IPS-NIHi7 (cell line): ENCODE results near the gene FABP6.
A peak's percentile ranks its signal among the peaks of the same experiment; 100 is the strongest.
"Not testable (repeated sequence)": the region's sequence is repeated elsewhere in the genome, so short reads cannot be mapped to it uniquely, and the experiment has no call there.

Source experiments
- DNase-seq: peaks from one replicate; pipeline ENCODE4 v3.0.0; 2012; ENCODE audit warnings: mixed read lengths; ENCODE audit errors: extremely low spot score

Gene FABP6, protein sequence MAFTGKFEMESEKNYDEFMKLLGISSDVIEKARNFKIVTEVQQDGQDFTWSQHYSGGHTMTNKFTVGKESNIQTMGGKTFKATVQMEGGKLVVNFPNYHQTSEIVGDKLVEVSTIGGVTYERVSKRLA

DNA sequence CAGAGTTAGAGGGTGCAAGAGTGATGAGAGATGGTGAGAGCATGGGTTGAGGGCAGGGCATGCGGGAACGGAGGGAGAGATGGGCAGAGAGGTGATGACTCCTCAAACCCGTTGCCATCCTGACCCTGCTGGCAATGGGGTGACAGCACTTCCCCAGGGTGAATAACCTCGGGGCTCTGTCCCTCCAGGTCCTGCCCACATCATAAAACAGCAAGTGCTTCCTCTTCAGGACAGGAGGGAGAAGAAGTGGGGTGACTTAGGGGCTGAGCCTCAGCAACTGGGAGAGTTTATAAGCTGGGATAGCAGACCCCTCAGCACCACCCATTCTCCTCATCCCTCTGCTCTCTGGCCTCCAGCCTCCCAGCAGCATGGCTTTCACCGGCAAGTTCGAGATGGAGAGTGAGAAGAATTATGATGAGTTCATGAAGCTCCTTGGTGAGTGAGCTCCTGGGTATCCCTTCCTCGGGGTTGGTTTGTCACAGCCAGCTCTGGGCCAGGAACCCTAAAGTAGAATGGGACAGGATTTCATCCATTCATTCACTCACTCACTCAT is at the start of gene FABP6:
FABP6 (plus strand) TSS at position 317 of the 553 bp plus-strand sequence; CDS start at position 369, 52 bp downstream.
- no peak for DNase-seq

- no peak for DNase-seq
Observed at GRCh38 chr5:160180931-160181330, 48.4 kb upstream of the FABP6 start.

DNA sequence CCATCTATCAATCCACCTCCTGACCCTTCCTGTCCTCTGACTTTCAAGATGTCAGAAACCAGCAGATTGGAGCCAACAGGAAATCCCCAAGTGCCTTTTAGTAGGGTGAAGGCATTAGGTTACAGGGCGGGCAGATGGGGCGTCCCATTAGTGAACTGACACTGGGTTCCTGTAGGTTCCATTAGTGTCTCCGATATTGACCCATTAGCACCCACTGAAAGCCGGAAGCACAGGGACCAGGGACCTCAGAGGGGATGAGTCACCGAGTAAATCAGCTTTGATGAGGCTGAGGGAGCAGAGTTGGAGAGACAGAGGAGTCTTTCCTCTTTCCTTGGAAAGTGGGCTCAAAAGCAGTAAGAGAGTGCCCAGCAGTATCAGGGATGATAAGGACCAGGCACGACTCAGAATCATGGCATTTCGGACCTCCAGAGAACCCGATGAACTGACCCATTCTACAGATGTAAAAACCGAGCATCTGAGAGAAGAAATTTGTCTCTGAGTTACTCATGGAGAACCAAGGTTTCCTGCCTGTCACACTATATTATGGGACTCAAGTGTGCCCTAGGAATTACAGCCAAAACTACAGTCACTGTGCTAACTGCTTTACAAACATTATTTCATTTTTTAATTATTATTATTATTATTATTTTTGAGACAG is 47.2 kb upstream of the FABP6 start:
- no peak for DNase-seq

GRCh38 chr5:160183075-160183474 is 46.2 kb upstream of the FABP6 start:
- DNase-seq = no peak

DNA sequence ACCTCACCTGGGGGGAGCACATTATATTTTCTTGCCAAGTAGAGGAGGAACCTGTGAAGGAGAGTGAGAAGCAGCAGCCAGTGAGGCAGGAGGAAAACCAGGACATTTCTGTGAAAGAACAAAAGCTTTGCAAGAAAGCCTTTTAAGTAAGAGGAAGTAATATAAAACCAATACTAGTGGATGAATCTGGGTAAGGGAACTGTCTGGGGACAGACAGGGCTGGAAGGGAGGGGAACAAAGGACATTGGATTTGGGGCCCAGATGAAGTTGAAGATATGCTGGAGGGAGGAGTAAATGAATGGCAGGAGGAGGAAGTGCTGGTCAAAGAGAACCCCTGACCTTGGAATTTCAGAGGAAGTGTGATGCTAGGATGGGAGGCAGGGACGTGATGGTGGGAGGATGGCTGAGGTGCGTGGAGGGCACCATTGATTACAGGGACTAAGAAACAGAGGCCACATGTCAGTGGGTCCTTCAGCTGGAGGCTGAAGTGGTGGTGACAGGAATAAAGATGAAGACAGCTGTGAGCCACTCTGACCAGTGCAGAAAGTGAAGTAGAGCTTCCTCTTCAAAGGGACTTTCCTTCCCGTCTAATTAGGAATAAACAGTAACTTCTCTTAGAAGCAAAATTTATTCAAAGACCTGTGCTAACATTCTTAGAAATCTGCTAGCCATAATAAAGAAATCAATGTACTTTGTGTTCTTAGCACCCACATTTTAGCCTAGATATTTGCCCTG is 43.5 kb upstream of the FABP6 start:
- no peak for DNase-seq

- no peak for DNase-seq
Observed at GRCh38 chr5:160186480-160186879, 42.8 kb upstream of the FABP6 start.

DNA sequence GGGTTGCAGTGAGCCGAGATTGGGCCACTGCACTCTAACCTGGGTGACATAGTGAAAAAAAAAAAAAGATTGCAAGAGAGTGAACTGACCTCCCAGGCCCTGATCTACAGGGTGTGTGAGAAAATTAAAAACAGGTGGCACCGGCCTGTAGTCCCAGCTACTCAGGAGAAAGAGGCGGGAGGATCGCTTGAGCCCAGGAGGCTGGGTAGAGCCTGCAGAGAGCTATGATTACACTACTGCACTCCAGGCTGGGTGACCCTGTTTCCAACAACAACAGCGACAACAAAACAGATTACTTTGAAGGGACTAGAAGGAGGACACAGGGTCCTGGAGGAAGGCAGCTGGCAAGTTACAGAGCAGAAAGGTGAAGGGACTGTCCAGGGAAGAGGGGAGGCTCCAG is 42.2 kb upstream of the FABP6 start:
- DNase-seq = no peak

GRCh38 chr5:160188141-160189015 is 40.9 kb upstream of the FABP6 start:
- peak; percentile 77 for DNase-seq

- no peak for DNase-seq
Observed at GRCh38 chr5:160192424-160192823, 36.9 kb upstream of the FABP6 start.

GRCh38 chr5:160193076-160193475 is 36.2 kb upstream of the FABP6 start:
- not testable (repeated sequence) for DNase-seq

DNA sequence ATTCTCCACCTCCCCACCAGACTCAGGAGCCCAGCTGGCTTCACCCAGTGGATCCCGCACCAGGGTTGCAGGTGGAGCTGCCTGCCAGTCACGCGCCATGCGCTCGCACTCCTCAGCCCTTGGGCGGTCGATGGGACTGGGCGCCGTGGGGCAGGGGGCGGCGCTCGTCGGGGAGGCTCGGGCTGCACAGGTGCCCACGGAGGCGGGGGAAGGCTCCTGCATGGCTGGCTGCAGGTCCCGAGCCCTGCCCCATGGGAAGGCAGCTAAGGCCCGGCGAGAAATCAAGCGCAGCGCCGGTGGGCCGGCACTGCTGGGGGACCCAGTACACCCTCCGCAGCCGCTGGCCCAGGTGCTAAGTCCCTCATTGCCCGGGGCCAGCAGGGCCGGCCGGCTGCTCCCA is 35.5 kb upstream of the FABP6 start:
- DNase-seq = not testable (repeated sequence)

GRCh38 chr5:160197341-160198144 is 31.8 kb upstream of the FABP6 start:
- DNase-seq = peak; percentile 67

DNA sequence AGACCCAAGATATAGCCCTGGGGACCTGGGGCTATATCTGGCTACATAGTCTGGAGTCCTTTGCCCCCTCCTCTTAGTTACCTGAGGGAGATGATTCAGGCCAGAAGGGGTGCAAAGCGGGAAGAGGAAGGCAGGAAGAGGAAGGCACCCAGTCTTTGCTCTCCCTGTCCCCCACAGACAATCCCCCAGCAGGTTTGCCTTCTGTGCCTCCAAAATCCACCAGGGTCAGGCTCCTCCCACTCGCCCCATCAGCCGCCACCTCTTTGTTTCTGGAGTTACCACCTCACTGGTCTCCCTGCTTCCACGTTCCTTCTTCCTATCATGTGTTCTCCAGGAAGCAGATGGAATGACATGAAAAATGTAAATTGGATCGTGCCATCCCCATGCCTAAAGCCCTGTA is 31.2 kb upstream of the FABP6 start:
- DNase-seq = no peak

DNA sequence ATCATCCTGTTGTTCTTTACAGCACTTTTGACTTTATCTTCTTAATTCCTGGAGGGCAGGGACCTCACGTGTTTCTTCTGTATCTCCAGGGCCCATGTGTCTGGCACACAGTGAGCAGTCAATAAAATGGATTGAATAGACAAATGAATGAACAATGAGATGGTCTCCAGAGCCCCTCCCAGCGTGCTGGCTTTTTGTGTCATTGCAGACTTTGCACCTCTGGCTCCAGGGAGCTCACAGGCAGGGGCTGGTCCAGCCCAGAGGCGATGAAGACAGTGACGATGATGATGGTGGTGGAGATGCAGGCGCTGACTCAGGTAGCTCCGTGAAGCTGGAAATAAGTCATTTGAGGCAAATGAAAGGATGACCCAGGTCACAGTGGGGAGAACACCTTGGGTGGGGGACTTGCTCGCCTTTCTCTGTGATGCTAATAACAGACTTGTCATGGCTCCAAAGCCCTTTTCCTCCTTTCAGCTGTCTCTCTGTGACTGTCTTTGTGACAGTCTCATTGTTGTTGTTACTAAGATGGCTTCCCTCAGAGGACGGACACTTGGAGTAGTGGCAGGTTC is 30.4 kb upstream of the FABP6 start:
- no peak for DNase-seq

- peak; percentile 88 for DNase-seq
Observed at GRCh38 chr5:160199410-160199911, 29.8 kb upstream of the FABP6 start.

- DNase-seq = no peak
Observed at GRCh38 chr5:160207061-160207460, 22.2 kb upstream of the FABP6 start.

DNA sequence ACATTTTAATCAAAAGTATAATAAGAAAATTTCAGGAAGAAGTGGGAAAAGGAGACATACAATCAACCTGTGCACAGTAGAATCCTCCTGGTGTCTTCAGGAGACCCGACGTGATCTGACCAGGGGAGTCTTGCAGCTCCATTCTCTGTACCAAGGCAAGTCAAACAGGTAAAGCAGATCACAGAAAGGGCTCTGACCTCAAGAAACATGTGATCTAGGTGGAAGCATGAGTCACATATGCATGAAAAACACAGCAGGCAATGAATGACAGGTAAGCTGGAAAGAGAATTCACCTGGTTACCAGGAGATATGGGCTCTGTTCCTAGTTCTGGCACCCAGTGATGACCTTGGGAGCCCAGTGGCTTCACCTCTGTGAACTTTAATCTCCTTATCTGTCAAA is 19.4 kb upstream of the FABP6 start:
- no peak for DNase-seq

- no peak for DNase-seq
Observed at GRCh38 chr5:160210606-160211005, 18.7 kb upstream of the FABP6 start.

DNA sequence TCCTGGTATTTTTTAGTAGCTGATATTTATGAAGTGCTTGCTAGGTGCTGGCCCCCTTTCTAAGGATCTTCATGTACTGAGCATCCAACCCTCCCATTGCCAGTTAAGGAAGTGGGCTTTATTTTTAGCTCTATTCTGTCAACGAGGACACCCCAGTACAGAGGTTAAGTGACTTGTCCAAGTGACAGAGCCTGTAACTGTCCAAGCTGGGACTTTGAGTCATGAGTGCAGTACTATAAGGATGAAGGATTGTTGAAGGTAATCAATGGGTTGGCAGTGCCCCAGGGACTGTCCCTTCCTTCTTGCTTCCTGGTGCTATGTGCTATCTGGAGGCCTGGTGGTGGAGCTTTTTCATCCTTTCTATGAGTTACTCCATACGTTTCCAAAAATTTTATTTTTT is 18.0 kb upstream of the FABP6 start:
- no peak for DNase-seq

DNA sequence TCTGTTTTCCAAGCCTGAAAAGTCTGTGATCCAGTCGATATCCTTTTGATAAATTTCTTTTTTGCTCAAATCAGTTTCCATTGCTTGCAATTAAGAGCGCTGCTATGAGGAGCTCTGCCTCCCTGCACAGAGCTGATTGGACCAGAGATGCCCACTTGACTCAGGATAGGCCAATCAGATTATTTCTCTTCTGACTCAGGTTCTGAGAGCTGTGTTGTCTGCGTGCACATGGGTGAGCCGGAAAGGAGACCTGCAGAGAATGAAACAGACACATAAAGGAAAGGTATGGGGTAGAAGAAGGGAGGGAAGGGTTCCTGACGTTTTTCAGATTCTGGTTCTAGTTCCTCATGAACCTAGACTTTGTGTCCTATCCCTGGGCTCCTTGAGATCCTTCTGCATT is 15.8 kb upstream of the FABP6 start:
- DNase-seq = no peak
